ENCODE data around the gene LRRC34.

LRRC34 gene

GRCh38 chr3:169812332-169813235, at the start of gene LRRC34, which contains the start of gene LRRIQ4:
Gene LRRC34, minus strand, starts transcription at chr3:169812904. Its CDS starts 356 bp downstream, at chr3:169812548.
Gene LRRIQ4, plus strand, starts transcription at chr3:169812870. Its CDS starts 9,052 bp downstream, at chr3:169821922.
- DNase-seq (ENCODE audit: low read depth in 2 of 2, low spot score in 1 of 2), result peak; percentile 42 to 46

GRCh38 chr3:169861871-169862270, 49.2 kb upstream of the LRRC34 start:
- DNase-seq (ENCODE audit: low read depth in 2 of 2, low spot score in 1 of 2), result no peak

- no peak for DNase-seq (ENCODE audit: low read depth in 2 of 2, low spot score in 1 of 2)
Observed at GRCh38 chr3:169857811-169858210, 45.1 kb upstream of the LRRC34 start.

GRCh38 chr3:169855514-169855913, 42.8 kb upstream of the LRRC34 start:
- DNase-seq (ENCODE audit: low read depth in 2 of 2, low spot score in 1 of 2), result no peak

- DNase-seq (ENCODE audit: low read depth in 2 of 2, low spot score in 1 of 2), result no peak
Observed at GRCh38 chr3:169850618-169851017, 37.9 kb upstream of the LRRC34 start.

- no peak for DNase-seq (ENCODE audit: low read depth in 2 of 2, low spot score in 1 of 2)
Observed at GRCh38 chr3:169848741-169849140, 36.0 kb upstream of the LRRC34 start.

- DNase-seq (ENCODE audit: low read depth in 2 of 2, low spot score in 1 of 2), result no peak
Observed at GRCh38 chr3:169847896-169848295, 35.2 kb upstream of the LRRC34 start.

- no peak for DNase-seq (ENCODE audit: low read depth in 2 of 2, low spot score in 1 of 2)
Observed at GRCh38 chr3:169846458-169847193, 33.9 kb upstream of the LRRC34 start.

GRCh38 chr3:169842960-169843359, 30.3 kb upstream of the LRRC34 start:
- no peak for DNase-seq (ENCODE audit: low read depth in 2 of 2, low spot score in 1 of 2)

- DNase-seq (ENCODE audit: low read depth in 2 of 2, low spot score in 1 of 2), result no peak
Observed at GRCh38 chr3:169841171-169841570, 28.5 kb upstream of the LRRC34 start.

GRCh38 chr3:169838511-169839030, 25.9 kb upstream of the LRRC34 start:
- DNase-seq (ENCODE audit: low read depth in 2 of 2, low spot score in 1 of 2), result no peak

GRCh38 chr3:169836942-169837275, 24.2 kb upstream of the LRRC34 start:
- no peak for DNase-seq (ENCODE audit: low read depth in 2 of 2, low spot score in 1 of 2)

GRCh38 chr3:169836078-169836941, 23.6 kb upstream of the LRRC34 start:
- no peak for DNase-seq (ENCODE audit: low read depth in 2 of 2, low spot score in 1 of 2)

- DNase-seq (ENCODE audit: low read depth in 2 of 2, low spot score in 1 of 2), result no peak
Observed at GRCh38 chr3:169835533-169835932, 22.8 kb upstream of the LRRC34 start.

GRCh38 chr3:169827712-169828111, 15.0 kb upstream of the LRRC34 start:
- no peak for DNase-seq (ENCODE audit: low read depth in 2 of 2, low spot score in 1 of 2)

GRCh38 chr3:169825316-169825715, 12.6 kb upstream of the LRRC34 start:
- no peak for DNase-seq (ENCODE audit: low read depth in 2 of 2, low spot score in 1 of 2)

GRCh38 chr3:169822983-169823382, 10.3 kb upstream of the LRRC34 start:
- no peak for DNase-seq (ENCODE audit: low read depth in 2 of 2, low spot score in 1 of 2)

GRCh38 chr3:169822540-169822939, 9.8 kb upstream of the LRRC34 start:
- no peak for DNase-seq (ENCODE audit: low read depth in 2 of 2, low spot score in 1 of 2)

GRCh38 chr3:169822091-169822490, 9.4 kb upstream of the LRRC34 start:
- DNase-seq (ENCODE audit: low read depth in 2 of 2, low spot score in 1 of 2), result no peak

- no peak for DNase-seq (ENCODE audit: low read depth in 2 of 2, low spot score in 1 of 2)
Observed at GRCh38 chr3:169818316-169818715, 5.6 kb upstream of the LRRC34 start.

- DNase-seq (ENCODE audit: low read depth in 2 of 2, low spot score in 1 of 2), result no peak
Observed at GRCh38 chr3:169815590-169816150, 3.0 kb upstream of the LRRC34 start.
